Mucosa of descending colon (tissue), 3 donors: ENCODE results near the gene PRR5. TPM values are rescaled to one million over a fixed set of nuclear protein-coding genes. Genes with fewer than 3 reads are reported as not detected.

ENCODE experiments used
- ATAC-seq: fragments of 200-7000 bp; cut with Tn5 transposase; one replicate; pipeline ENCODE4 v1.9.1; 2020; ENCODE audit warnings: mild to moderate bottlenecking, moderate library complexity
- DNase-seq, 3 donors: peaks; one replicate each; pipeline ENCODE4 v3.0.0-alpha.2; 2020
- H3K36me3 ChIP-seq: fragments of 200-600 bp; one replicate; pipeline ENCODE4 v1.8.0; 2021; ENCODE audit warnings: low read depth, mild to moderate bottlenecking
- H3K4me1 ChIP-seq: fragments of 200-600 bp; one replicate; pipeline ENCODE4 v1.8.0; 2021; ENCODE audit warnings: low read depth, mild to moderate bottlenecking
- H3K4me3 ChIP-seq: fragments of 200-600 bp; one replicate; pipeline ENCODE4 v1.8.0; 2021; ENCODE audit warnings: mild to moderate bottlenecking
- H3K9me3 ChIP-seq: fragments of 200-600 bp; one replicate; pipeline ENCODE4 v1.8.0; 2021; ENCODE audit warnings: mild to moderate bottlenecking
- CTCF ChIP-seq: fragments of 200-600 bp; IDR thresholded peaks from one replicate; pipeline ENCODE4 v1.8.0; 2022; ENCODE audit warnings: antibody characterized with exemption, mild to moderate bottlenecking
- intact Hi-C, 2 donors: fragments of 100-400 bp; cut with DNase I in 1 of 2; cut with micrococcal nuclease in 1 of 2; formaldehyde crosslinking; loops; one replicate each; pipeline versions ENCODE4 v1.11.0 to v1.11.1; 2022; cut with DNase I, micrococcal nuclease
- total RNA-seq, 3 donors: library from RNA; stranded (reverse); fragmentation: NEBNext Ultra II Directional in 2 of 3; extraction: Animal tissue kit (Norgen Biotek cat#: 25700) in 2 of 3; gene quantifications; one replicate each; pipeline versions ENCODE4 v1.2.1 to v1.2.4, GENCODE V29; 2021 to 2023
- donor health status: DM: no; HTN: no; CAD: no; lungs with moderate emphysema.
- donor health status: DM: no; HTN: no; CAD: no.
- donor health status: DM: no; HTN: yes; CAD: no.

Gene PRR5
- total RNA-seq, 3 donors from 2014 or later, result 21.8 to 46.2 (median 35.1) TPM

DNA sequence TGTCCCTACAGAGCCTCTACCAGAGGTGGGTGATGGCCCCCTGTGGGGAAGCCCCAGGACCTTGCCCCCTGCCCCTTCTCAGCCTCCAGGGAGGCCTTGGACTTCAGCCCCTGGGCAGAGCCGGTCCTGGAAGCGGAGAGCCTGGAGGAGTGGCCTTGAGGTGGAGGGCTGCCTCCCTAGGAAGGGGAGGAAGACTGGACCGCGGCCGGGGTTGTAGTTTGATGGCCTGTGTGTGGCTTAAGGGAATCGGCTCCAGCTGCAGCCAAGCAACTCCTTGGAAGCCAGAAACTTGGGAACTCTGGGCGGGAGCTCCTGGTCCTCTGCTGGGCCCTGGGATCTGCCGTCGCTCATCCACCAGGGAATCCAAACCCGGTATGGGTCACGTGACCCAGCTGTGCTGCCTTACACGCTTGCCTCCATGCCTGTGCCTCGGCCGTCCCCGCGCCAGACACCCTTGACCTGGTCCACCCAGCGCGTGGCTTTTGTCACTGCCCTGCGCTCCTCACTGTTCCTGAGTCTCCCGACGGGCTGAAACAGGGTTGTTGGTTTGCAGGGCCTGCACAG, 26.8 kb downstream of the PRR5 start:
- no peak overlapping the region for H3K4me3 ChIP-seq
- DNase-seq (no peak), ATAC-seq (peak; percentile 2)
- intact Hi-C loops, result no loop called here
- H3K36me3 ChIP-seq, result no peaks in the 10 kb centered on the region
- H3K9me3 ChIP-seq, result no peaks in the 10 kb centered on the region
- H3K4me1 ChIP-seq, result peaks cover 4% of the 10 kb centered on the region
- TF ChIP-seq CTCF, result no peak

GRCh38 chr22:44729391-44730021, 27.5 kb downstream of the PRR5 start:
- no peaks in the 10 kb centered on the region for H3K36me3 ChIP-seq
- H3K9me3 ChIP-seq, result no peaks in the 10 kb centered on the region
- intact Hi-C loops, result no loop called here
- ATAC-seq (peak; percentile 33), DNase-seq (peak in 1 of 3 donors; percentile 53)
- no peak for TF ChIP-seq CTCF
- H3K4me3 ChIP-seq, result no peak overlapping the region
- H3K4me1 ChIP-seq, result peaks cover 4% of the 10 kb centered on the region

DNA sequence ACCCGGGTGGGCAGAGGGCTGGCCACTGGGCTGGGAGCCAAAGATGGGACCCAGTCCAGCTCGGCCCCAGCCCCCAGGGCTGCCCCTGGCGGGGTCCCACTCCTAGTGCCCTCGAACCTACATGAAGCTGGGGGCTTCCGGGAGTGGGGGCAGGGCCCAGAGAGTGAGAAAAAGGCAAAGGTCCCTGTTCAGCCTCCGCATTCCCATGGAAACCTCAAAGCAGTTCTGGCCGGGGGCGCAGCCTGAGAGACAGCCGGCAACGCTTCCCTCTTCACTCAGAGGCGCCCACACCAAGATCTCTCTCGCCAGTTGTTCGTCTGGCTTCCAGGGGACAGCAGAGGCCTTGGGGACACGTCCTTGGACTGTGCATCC, 28.0 kb downstream of the PRR5 start:
- no peak for TF ChIP-seq CTCF
- H3K4me3 ChIP-seq, result no peak overlapping the region
- ATAC-seq, result no peak
- intact Hi-C loops, result no loop called here
- DNase-seq, result no peak
- H3K9me3 ChIP-seq, result no peaks in the 10 kb centered on the region
- H3K4me1 ChIP-seq, result peaks cover 4% of the 10 kb centered on the region
- H3K36me3 ChIP-seq, result no peaks in the 10 kb centered on the region

DNA sequence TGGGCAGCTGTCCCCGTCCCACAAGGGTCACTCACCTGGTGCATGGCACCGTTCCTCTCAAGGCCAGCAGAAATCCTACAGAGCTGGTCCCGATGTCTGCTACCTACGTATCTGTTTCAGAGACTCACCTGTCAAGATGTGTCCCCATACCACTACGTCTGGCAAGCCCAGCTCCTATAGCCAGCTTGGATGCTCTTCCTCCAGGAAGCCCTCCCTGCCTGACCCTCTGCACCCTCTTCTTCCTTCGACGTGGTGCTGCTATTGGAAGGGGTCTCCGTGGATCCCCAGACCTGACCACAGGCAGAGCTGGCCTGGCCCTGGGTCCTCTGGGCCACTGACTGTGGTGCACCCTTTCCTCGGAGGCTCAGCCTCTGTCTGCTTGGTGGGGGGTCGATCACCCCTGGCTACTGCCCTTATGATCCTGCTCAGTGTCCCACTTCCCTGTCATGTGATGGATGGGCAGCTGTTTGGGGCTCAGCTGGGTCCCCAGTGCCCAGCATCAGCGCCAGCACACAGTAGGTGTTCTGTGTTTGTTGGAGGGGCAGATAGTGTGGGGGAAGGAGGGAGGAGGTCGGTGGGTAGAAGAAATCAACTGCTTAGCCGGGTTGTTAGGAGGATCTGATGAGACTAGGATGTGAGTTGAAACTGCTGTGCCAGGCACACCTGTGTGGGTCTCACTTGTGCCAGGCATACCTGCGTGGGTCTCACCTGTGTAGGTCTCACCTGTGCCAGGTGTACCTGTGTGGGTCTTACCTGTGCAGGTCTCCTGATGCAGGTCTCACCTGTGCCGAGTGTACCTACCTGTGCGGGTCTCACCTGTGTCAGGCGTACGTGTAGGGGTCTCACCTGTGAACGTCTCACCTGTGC, 28.7 kb downstream of the PRR5 start:
- peaks cover 4% of the 10 kb centered on the region for H3K4me1 ChIP-seq
- H3K9me3 ChIP-seq, result no peaks in the 10 kb centered on the region
- no peak for DNase-seq
- intact Hi-C loops, result no loop called here
- no peak for ATAC-seq
- no peaks in the 10 kb centered on the region for H3K36me3 ChIP-seq
- H3K4me3 ChIP-seq, result no peak overlapping the region
- no peak for TF ChIP-seq CTCF

GRCh38 chr22:44731357-44731970, 29.5 kb downstream of the PRR5 start:
- no peak overlapping the region for H3K4me3 ChIP-seq
- TF ChIP-seq CTCF, result no peak
- ATAC-seq (no peak), DNase-seq (no peak)
- H3K36me3 ChIP-seq, result no peaks in the 10 kb centered on the region
- intact Hi-C loops, result no loop called here
- peaks cover 9% of the 10 kb centered on the region for H3K4me1 ChIP-seq
- H3K9me3 ChIP-seq, result no peaks in the 10 kb centered on the region
